ENCODE measurements around the gene LEMD1.
"Not testable (repeated sequence)": the region's sequence is repeated elsewhere in the genome, so short reads cannot be mapped to it uniquely, and the experiment has no call there.

LEMD1 gene

DNA sequence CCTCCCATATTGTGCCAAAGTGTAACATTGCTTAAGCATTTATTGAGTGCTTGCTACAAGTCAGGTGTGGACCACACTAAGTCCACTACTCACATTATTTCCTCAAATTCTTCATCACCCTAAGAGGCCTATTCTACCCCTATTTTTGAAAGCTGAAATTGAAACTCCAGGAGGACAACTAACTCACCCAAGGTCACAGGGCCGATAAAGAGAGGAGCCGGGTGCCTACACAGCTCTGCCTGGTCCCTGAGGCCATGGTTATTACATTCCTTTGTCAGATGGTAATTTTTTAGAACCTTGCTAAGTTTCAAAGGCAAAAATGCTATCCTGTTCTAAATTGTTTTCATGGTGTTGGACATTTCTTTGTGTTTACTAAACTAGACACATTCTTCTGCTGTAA is 41.0 kb downstream of the LEMD1 start:
- no peak for DNase-seq (ENCODE audit: low spot score)

DNA sequence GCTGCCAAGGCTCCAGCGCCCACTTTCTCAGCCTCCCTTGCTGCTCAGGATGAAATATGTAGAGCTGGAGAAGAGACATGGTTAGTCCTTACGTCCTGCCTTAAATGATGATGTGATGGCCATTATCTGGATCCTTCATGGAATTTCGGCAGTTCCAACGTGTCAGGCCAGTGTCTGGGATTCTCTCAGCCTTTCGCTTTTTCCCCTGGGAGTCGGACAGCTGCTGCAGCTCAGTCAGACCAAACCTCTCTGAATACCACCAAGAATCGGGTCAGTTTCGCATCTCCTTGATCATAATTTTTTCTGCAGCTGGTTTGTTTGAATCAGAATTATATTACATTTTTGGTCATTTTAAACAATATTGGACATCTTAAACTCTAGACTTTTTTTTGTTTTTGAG is 42.8 kb downstream of the LEMD1 start:
- DNase-seq (ENCODE audit: low spot score): no peak

DNA sequence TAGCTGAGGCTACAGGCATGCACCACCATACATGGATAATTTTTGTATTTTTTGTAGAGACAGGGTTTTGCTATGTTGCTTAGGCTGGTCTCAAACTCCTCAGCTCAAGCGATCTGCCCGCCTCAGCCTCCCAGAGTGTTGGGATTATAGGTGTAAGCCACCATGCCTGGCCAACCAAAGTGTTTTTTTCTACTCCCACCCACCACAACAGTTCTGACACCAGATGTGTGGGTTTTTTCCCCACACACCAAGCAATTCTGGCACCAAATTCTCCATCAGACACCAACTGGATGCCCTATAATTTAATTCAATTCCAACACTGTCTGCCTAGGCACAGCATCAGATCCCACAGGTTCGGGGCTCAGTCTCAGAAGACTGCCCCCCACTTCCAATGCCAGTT is 44.5 kb downstream of the LEMD1 start:
- DNase-seq (ENCODE audit: low spot score): no peak

DNA sequence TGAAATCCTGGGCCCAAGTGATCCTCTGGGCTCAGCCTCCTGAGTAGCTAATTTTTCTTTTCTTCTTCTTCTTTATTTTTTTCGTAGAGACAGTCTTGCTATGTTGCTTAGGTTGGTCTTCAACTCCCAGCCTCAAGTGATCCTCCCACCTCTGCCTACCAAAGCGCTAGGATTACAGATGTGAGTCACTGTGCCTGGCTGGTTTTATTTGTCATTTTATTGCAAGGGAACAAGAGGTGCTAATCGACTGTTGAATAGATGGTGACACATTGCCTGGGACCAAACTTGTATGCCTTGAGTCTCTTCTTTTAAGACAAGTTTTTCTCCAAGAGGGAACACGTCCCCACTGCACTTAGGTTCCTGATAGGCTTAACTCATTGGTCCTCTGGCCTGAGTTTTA is 45.1 kb downstream of the LEMD1 start:
- no peak for DNase-seq (ENCODE audit: low spot score)

DNA sequence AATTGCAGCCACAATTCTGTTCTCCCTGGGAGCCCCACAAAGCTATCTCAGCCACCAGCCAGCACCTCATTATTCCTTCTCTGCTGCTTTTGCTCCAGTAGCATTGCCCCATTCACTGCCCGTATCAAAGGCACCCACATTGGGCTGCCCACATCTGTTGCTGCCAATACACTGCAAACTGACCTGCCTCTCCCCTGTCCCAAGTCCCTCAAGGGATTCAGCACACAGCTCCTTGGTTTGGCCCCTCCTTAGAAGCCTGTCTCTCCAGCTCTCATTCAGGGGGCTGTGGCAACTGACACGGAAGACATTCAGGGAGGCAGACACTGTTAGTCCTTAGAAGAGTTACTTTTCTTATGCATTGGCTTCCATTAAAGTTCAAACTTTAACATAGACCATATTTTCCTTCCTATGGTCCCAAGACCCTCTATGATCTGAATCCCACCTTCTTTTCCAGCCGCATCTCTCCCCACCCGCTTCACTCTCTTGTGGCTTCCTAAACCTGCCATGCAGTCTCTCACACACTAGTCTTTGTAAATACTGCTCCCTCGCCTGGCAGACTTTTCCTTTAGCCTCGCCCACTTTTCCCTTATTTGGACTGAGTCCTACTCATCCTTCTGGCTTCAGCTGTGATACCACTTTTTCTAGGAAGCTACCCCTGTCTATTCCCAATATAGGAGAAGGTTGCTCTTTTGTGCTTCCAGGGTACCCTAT is 45.9 kb downstream of the LEMD1 start:
- peak; percentile 61 for DNase-seq (ENCODE audit: low spot score)

DNA sequence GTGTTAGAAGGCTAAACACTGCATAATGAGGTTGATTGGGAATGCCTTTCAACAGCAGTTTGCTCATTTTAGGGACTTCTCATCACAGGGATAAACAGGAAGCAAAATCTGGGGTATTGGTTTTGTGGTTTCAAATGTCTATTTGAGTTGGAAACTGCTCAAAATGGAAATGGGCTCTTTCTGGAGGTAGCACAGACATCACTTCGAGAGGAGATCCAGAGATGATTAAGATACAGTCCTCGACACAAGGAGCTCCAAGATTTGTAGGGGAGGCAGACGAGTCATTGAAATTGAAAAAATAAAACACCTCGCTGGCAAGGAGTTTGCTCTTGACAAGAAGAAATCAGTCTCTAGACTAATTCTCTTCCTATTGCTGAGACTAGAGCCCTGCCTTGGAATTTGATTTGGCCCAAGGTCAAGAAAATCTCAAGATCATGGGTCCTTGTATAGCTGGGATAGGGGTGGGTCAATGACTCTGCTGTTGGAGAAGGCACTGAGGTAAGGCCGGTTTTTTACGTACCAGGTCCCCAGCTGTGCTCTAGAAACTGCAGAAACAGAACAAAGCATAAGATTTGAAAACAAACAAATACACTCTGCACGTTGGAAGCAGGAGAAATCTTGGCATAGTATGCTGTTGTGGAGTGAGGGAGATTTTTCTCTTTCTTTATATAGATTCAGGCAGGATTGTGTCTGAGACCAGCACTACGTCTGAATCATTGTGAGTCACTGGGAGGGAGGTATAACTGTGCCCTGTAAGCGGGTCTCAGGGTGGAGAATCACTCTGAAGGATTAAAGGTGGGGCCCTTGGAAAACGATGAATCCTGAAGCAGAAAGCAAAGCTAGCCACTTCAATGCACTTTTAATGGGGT is 47.4 kb downstream of the LEMD1 start:
- DNase-seq (ENCODE audit: low spot score): peak; percentile 64

DNA sequence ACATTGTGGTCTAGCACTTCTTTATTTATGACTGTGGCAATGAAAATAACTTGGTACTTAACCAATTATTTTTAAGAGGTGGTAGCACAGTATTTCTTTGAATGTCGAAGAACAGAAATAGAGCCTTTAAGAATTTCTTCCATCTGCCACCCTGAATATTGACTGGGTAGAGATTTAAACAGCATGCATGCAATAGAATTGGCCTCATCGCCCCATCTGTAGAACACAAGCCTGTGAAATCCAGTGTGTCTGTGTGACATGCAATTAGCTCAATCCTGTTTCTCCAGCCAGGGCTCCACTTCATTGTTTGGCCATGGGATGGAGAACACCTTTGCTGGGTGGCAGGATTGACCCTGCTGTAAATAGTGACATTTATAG is 48.1 kb downstream of the LEMD1 start:
- no peak for DNase-seq (ENCODE audit: low spot score)

DNA sequence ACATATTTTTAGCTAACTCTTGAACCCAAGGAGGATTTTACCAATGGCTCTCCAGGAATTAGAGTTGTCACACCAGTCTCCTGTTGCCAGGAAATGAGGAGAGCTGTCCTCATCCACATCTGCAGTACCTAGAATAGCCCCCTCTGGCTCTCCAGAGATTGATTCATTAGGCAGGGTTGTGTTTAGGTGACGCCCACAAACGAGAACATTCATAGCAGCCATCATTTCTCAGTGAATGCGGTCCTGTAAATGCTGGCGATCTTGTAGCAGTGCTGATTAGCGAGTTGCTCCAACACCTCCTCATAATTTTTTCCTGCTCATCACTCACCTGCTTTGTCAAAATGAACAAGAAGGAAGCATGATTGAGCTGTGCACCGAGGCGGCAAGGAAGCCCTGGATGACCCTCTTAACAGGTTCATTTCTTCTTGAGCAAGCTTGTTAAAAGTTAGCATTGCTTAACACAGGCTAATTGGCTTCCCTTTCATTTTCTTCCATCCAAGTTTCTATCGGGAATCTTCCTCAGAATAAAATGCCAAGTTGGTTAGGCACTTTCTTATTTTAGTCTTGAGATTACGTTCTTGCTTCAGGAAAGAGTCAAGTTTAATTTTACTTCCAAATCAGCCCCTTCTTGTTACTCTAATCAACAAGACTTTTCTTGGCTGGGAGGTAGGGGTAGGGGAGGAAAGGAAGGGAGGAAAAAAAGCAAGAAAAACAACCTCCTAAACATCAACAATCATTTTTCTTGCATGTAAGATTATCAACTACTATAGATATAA is 48.6 kb downstream of the LEMD1 start:
- no peak for DNase-seq (ENCODE audit: low spot score)

DNA sequence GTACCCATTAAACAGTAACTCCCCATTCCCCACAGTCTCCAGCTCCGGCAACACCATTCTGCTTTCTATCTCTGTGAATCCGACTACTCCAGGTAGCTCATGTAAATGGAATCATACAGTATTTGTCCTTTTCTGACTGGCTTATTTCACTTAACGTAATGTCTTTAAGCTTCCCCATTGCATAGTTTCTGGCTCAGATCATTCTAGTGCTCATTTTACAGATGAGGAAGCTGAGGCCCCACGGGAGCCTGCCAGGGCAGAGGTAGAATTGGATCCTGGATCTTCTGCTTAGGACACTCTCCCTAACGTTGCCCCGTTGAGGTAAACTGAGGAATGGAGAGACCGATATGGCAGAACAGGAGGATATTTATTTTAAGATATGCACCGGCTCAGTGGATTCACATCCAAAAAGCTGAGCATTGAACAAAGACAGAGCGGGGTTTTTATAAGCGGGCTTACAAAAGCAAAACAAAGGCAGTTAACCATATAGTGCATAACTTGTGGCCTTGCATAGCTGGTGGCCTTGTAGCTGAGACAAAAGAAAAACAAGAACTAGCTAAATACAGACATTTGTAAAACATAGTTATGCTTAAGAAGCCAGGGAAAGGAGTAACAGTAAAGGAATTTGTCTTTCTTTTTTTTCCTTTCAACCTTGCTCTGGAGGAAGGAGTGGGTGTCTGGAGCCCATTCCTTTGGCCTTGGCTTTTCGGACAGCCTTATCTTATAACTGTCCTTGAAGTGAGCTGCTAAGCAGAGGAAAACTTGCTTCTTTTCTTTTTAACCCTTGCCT is 49.8 kb downstream of the LEMD1 start:
- DNase-seq (ENCODE audit: low spot score): peak; percentile 29

DNA sequence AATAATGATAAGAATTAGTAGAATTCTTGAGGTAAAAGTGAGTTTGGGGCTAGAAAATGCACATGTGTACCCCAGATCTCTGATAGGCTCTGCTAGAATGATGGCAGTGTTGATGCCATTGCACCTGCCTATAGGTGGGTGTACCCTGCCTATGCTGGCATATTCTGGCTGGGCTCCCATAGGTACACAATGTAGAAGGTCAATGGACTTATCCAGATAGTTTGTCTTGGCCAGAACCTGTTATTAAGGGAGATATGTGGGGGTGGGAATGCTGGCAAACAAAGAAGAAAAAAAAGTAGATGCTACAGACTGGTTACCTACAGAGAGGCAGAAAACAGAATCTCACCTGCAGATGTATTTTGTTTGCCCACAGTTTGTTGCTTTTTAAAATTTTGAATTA is 51.1 kb downstream of the LEMD1 start:
- DNase-seq (ENCODE audit: low spot score): no peak

DNA sequence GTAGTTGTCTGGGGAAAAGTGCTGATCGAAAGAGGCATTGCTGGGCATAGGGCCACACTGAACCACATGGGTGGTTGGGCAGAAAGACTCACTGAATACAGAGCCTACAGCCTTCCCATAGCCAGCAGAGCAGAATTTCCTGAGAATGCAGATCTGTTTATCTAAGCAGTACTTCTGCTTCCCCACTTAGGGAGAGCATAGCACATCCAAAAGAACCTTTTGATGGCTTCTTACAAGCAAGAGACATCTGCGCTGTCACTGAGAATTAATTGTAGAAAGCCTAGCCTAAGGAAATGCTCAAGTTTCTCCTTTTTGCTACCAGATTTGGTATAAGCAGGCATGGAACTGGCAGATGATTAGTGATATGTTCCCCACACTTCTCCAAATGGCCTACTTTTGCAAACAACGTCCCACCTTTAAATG is 52.1 kb downstream of the LEMD1 start:
- no peak for DNase-seq (ENCODE audit: low spot score)

DNA sequence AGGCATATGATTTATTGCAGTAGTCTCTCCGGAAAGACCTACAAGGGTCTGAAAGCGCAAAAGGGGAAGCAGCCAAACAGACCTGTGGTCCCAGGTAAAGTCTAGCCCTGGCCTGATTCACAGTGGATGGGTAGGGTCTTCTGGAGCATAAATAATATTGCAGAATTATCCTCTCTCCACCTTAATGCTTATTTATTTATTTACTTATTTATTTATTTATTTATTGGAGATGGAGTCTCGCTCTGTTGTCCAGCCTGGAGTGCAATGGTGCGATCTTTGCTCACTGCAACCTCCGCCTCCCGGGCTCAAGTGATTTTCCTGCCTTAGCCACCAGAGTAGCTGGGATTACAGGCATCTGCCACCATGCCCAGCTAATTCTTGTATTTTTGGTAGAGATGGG is 53.4 kb downstream of the LEMD1 start:
- DNase-seq (ENCODE audit: low spot score): no peak

DNA sequence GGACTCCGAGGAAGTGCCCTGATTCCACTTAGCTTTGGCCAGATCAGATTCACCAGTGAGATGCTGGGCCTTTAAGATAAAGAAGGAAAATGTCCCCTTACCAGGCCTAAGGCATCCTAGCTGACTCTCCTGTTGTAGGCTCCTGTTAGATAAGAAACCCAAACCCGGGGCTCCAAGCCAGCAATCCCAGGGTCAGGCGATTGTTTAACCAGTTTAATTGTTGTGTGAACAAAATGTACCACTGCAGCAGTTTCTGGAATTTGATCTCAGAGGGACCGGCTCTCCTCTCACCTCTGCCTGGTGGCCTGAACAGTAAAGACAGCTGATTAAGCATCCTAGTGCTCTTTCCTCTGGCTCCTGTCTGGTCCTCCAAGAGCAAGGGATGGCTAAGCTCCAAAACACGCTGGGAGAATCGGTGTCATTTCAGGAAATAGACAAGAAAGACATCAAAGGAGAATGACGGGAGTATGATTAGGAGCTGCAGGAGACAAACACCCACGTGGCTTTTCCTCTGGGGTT is 55.9 kb downstream of the LEMD1 start:
- no peak for DNase-seq (ENCODE audit: low spot score)

DNA sequence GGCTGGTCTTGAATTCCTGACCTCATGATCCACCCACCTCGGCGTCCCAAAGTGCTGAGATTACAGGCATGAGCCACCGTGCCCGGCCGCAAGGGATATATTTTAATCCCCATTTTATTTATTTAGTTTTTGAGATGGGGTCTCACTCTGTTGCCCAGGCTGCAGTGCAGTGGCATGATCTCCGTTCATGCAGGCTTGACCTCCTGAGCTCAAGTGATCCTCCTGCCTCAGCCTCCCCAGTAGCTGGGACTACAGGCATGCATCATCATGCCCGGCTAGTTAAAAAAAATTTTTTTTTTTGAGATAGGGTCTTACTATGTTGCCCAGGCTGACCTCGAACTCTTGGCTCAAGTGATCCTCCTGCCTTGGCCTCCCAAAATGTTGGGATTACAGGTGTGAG is 56.8 kb downstream of the LEMD1 start:
- not testable (repeated sequence) for DNase-seq (ENCODE audit: low spot score)

DNA sequence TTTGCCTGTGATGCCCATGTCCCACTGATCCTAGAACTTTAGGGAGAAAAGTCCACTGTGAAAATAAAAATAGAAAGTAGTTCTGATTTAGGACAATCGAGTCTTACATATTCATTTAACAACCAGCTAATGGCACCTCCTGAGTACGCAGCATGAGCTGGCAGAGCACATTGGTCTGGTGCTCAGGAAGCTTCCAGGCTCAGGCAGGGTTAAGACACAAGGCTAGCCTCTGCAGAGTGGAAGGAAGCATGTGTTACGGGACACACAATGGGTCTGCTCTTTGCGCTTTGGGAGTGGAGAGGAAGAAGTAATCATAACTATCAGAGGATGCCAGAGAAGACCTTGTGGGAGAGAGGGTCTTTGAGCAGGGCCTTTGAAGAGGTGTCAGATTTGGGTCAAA is 61.0 kb downstream of the LEMD1 start:
- no peak for DNase-seq (ENCODE audit: low spot score)

DNA sequence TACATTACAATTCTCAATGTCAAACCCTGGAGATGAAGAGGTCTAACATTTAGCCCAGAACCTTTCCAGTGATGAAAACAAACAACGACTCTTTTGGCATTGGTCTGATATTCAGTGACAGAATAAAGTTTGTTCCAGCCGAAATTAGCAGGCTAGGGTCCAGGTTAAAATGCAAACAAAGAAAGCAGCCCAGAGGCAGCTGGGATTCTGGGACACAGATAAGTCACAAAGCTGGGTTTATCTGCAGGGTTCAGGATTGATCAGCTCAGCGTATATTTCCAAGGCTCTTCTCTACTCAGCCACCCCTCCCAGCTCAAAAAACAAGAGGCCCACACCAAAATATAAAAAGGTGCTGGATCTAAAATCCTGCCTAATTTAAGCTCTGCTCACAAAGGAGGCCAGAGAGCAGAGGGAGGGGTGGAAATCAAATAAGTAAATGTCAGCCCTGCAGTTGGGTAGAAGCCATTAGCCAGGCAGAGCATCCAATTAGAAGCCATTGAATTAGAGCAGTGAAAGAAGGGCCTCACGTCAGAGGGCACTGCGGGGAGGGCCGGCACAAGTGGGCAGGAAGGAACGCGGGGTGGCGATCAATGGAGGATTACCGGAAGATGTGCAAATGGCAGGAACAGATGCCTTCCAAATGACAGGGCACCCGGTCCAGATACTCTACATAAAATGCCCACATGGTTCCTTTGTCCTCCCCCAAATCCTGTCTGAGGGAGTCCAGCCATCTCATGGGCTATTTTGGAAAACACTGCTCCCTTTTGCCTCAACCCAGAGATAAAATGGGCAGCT is 61.9 kb downstream of the LEMD1 start:
- DNase-seq (ENCODE audit: low spot score): no peak

DNA sequence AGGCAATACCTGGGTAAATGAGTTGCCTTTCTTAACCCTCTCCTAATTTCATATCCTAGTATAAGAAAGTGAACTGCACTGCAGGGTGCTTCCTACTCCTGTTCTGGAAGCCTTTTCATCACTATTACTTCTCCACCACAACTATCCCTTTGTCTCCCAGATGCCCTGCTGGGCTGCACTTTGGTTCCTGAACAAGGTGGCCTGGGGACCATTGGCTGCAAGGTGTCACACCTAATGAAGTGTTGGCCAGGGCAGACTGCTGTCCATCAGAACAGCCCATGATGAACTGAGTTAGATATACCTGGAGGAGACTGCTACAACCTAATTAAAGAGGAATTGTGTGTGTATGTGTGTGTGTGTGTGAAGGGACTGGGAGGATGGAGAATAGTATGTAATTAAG is 63.3 kb downstream of the LEMD1 start:
- no peak for DNase-seq (ENCODE audit: low spot score)

DNA sequence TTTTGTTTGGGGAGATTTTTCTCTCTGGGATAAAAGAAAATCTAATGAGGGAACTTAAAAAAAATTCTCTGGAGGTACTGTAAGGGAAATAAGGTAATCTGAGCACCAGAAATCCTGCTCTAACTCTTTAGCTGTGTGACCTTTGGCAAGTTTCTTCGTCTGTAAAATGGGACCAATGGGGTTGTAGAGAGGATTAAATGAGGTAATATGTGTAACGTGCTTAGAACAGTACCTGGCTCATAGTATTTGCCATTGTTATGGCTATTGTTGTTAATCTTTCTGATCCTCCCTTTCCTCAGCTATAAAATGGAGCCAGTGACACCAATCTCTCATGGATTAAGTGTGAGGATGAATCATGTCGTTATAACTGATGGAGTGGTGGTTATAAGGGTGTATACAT is 64.3 kb downstream of the LEMD1 start:
- DNase-seq (ENCODE audit: low spot score): no peak

DNA sequence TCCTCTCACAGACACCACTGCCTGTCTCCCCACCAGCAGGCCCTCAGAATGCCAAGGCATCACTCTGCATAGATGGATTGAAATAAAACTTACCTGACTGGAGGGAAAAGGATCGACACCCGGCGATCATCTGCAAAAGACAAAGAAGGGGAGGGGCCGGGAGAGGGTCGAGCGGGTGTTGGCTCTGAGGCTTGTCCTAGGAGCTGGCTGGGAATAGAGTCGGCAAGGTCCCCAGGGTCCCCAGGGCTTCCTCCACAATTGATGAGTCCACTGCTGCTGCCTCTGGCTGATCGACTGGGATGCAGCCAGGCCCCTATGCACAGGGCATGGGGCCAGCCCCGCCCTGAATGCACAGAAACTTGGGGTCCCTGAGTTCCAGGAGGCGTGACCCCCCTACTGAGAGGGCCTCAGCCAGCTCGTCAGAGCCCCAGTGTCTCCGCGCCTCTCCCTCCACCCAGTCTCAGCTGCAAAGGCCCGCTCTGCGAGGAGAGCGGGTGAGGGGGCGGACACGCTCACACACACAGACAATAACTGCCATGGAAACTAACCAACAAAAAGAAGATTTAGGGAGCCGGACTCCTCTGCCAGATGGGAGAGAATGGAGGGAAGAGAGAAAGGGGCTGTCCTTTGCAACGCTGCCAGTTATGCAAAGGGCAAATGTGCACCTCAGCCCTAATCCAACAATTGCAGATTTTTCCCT is 65.3 kb downstream of the LEMD1 start, which contains the start of gene KLHDC8A:
Gene KLHDC8A, minus strand, starts transcription at position 483 of the 700 bp plus-strand sequence. CDS start 13,318 bp downstream, outside the sequence.
- no peak for DNase-seq (ENCODE audit: low spot score)

DNA sequence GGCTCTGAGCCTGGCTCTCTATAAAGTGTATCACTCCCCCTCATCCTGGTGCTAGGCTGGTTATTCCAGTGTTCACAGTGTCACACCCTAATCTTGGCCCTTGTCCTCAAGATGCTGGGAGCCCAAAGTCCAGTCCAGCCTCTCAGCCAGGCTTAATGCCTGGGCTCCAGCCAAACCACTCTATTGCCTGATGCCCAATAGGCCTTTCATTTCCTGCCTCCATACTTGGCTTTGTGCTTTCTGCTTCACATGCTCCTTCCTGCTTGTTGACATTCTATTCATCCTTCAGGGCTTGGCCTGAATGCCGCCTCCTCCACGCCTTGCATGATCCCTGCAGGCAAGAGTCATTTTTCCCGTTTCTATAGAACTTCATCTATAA is 66.8 kb downstream of the LEMD1 start:
- no peak for DNase-seq (ENCODE audit: low spot score)

Measured in hepatic stellate cell (primary cell).